ENCODE data around the gene NGRN.
A peak's percentile ranks its signal among the peaks of the same experiment; 100 is the strongest.
"Not testable (repeated sequence)": the region's sequence is repeated elsewhere in the genome, so short reads cannot be mapped to it uniquely, and the experiment has no call there.

Gene NGRN

GRCh38 chr15:90249203-90249863, 16.1 kb upstream of the NGRN start, which contains the start of gene TTLL13:
Gene TTLL13 (plus strand): TSS chr15:90249556. CDS start chr15:90250631, 1,075 bp downstream.
- DNase-seq (ENCODE audit: low spot score) = no peak
- in situ Hi-C loops (cut with MboI; ENCODE audit: low pct_unique_long_range_greater_than_20kb, low sequenced_read_pairs, unreplicated experiment) = no loop called here
- no peak for TF ChIP-seq CTCF (IDR thresholded peaks at IDR 0.05; ENCODE audit: extremely low read depth, insufficient read depth, missing control alignments)

GRCh38 chr15:90257776-90258175, 7.7 kb upstream of the NGRN start:
- no peak for TF ChIP-seq CTCF (IDR thresholded peaks at IDR 0.05; ENCODE audit: extremely low read depth, insufficient read depth, missing control alignments)
- in situ Hi-C loops (cut with MboI; ENCODE audit: low pct_unique_long_range_greater_than_20kb, low sequenced_read_pairs, unreplicated experiment) = no loop called here
- no peak for DNase-seq (ENCODE audit: low spot score)

DNA sequence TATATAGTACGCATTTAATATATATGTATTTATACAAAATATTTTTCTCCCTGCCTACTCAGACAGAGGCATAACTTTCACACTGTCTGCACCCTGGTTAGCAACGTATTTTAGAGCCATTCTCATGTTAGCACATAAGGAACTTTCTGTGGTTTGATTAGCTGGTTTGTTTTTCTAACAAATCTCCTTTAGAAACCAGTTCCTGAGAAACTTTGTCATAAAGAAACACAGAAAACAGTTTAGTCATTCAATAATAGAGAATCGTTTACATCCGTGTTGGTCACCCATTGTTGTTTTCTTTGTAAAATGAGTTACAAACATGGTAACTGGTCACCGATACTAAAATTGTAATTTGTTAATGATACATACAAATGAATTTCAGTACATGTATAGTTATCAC, 5.9 kb upstream of the NGRN start:
- in situ Hi-C loops (cut with MboI; ENCODE audit: low pct_unique_long_range_greater_than_20kb, low sequenced_read_pairs, unreplicated experiment) = no loop called here
- no peak for TF ChIP-seq CTCF (IDR thresholded peaks at IDR 0.05; ENCODE audit: extremely low read depth, insufficient read depth, missing control alignments)
- peak; percentile 45 for DNase-seq (ENCODE audit: low spot score)

DNA sequence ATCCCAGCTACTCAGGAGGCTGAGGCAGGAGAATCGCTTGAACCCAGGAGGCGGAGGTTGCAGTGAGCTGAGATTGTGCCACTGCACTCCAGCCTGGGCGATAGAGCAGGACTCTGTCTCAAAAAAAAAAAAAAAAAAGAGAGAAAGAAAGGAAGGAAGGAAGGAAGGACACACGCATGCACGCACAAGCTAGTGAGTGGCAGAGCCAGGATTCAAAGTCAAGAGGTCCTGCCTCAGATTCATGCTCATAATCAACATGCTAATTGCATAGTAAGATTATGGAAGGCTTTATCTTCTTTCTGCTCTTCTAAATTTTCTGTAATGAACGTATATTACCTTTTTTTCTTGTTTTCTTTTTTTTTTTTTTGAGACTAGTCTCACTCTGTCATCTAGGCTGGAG, 4.7 kb upstream of the NGRN start:
- in situ Hi-C loops (cut with MboI; ENCODE audit: low pct_unique_long_range_greater_than_20kb, low sequenced_read_pairs, unreplicated experiment); DNase-seq (ENCODE audit: low spot score): not testable (repeated sequence)

DNA sequence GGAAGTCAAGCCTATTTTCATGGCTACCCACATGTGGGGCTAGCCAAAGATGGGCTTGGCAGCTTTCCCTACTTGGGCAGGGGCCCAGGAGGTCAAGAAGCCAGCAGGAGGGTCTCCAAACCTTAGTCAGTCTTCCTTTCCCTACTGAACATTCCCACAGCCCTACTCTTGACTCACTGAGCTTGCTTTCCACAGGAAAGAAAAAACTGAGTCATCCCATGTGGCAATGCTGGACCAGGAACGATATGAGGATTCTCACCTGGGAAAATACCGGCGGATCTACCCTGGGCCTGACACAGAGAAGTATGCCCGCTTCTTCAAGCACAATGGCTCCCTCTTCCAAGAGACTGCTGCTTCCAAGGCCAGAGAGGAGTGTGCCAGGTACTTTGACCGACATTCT, 3.7 kb upstream of the NGRN start:
- TF ChIP-seq CTCF (IDR thresholded peaks at IDR 0.05; ENCODE audit: extremely low read depth, insufficient read depth, missing control alignments) = no peak
- no peak for DNase-seq (ENCODE audit: low spot score)
- in situ Hi-C loops (cut with MboI; ENCODE audit: low pct_unique_long_range_greater_than_20kb, low sequenced_read_pairs, unreplicated experiment) = no loop called here

DNA sequence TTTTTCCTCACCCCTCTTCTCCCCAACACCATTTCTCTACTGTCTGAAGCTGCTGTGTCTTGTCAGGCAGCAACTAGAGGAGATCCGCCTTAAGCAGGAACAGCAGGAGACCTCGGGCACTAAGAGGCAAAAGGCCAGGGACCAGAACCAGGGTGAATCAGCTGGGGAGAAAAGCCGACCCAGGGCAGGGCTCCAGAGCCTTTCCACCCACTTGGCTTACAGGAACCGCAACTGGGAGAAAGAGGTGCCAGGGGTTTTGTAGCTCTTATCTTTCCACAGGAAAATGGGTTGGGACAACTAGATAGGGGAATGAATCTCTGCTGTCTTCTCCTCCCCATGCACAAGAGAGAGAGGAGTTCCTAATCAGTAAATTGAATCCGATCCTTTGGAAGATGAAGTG, 3.0 kb upstream of the NGRN start:
- DNase-seq (ENCODE audit: low spot score) = no peak
- in situ Hi-C loops (cut with MboI; ENCODE audit: low pct_unique_long_range_greater_than_20kb, low sequenced_read_pairs, unreplicated experiment) = no loop called here
- TF ChIP-seq CTCF (IDR thresholded peaks at IDR 0.05; ENCODE audit: extremely low read depth, insufficient read depth, missing control alignments) = no peak

DNA sequence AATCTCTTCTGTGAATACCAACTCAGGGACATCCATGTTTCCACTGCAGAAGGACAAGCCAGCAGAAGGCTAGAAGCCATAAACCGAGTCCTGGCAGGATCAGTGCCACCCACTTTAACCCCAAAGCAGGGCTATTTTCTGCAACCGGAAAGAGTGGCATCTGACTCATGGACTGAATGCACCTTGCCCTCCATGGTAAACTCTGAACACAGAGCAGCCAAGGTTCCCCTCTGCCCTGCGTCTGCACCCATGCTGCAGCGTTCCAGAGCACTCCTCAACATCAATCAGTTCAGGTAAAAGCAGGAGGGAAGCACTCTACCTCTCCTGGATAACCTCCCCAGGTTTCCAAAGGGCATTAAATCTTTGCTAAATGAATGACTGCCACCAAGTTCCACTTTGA, 801 bp upstream of the NGRN start:
- in situ Hi-C loops (cut with MboI; ENCODE audit: low pct_unique_long_range_greater_than_20kb, low sequenced_read_pairs, unreplicated experiment) = no loop called here
- no peak for TF ChIP-seq CTCF (IDR thresholded peaks at IDR 0.05; ENCODE audit: extremely low read depth, insufficient read depth, missing control alignments)
- DNase-seq (ENCODE audit: low spot score) = no peak

Data from GM13977 (cell line).